Spleen (tissue), 11 donors: ENCODE measurements around the gene MYNN. TPM values are rescaled to one million over a fixed set of nuclear protein-coding genes. Genes with fewer than 3 reads are reported as not detected.

Experiments used
- DNase-seq: peaks from one replicate; pipeline ENCODE4 v3.0.0-alpha.2; 2020
- H3K27ac ChIP-seq, 8 donors: fragments of 200-600 bp; sonication (generic) in 7 of 8; 1 replicate in 4 of 8; 2 replicates in 4 of 8; pipeline versions ENCODE4 v1.5.0 to v1.8.0; 2016 to 2021; ENCODE audit warnings: inconsistent platforms in 4 of 8, mild to moderate bottlenecking in 4 of 8, moderate library complexity in 1 of 8
- H3K27me3 ChIP-seq, 7 donors: fragments of 200-600 bp; sonication (generic) in 6 of 7; replicated peaks in 1 of 7; 1 replicate in 4 of 7; 2 replicates in 3 of 7; pipeline versions ENCODE4 v1.5.0 to v1.8.0; 2016 to 2021; ENCODE audit warnings: inconsistent platforms in 3 of 7, mild to moderate bottlenecking in 1 of 7
- H3K36me3 ChIP-seq, 6 donors: fragments of 200-600 bp; sonication (generic) in 5 of 6; 1 replicate in 4 of 6; 2 replicates in 2 of 6; pipeline versions ENCODE4 v1.5.0 to v1.8.0; 2016 to 2021; ENCODE audit warnings: inconsistent platforms in 2 of 6
- H3K4me1 ChIP-seq, 6 donors: fragments of 200-600 bp; sonication (generic) in 5 of 6; 1 replicate in 3 of 6; 2 replicates in 3 of 6; pipeline versions ENCODE4 v1.5.0 to v1.8.0; 2016 to 2021; ENCODE audit warnings: inconsistent platforms in 3 of 6
- H3K4me3 ChIP-seq, 8 donors: fragments of 200-600 bp; sonication (generic) in 7 of 8; 1 replicate in 4 of 8; 2 replicates in 4 of 8; pipeline versions ENCODE4 v1.5.0 to v1.8.0; 2016 to 2021; ENCODE audit warnings: inconsistent platforms in 4 of 8, mild to moderate bottlenecking in 4 of 8, moderate library complexity in 2 of 8
- H3K9me3 ChIP-seq, 8 donors: fragments of 200-600 bp; sonication (generic) in 7 of 8; 1 replicate in 4 of 8; 2 replicates in 4 of 8; pipeline versions ENCODE4 v1.5.0 to v1.8.0; 2016 to 2021; ENCODE audit warnings: inconsistent platforms in 4 of 8
- CTCF ChIP-seq, 11 experiments: fragments of 200-600 bp in 7 of 11; fragments of 450-650 bp in 4 of 11; sonication (generic) in 4 of 11; IDR thresholded peaks in 8 of 11; conservative IDR thresholded peaks in 3 of 11; 1 replicate in 7 of 11; 2 replicates in 4 of 11; pipeline versions ENCODE4 v1.4.0 to v1.8.0; 2016 to 2021; ENCODE audit warnings: antibody characterized with exemption in 11 of 11, inconsistent platforms in 4 of 11, mild to moderate bottlenecking in 1 of 11
- POLR2A ChIP-seq, 3 donors: fragments of 450-650 bp; IDR thresholded peaks; one replicate each; pipeline ENCODE4 v1.5.1; 2017; ENCODE audit warnings: antibody characterized with exemption in 3 of 3, mild to moderate bottlenecking in 1 of 3
- POLR2AphosphoS5 ChIP-seq, 3 donors: sonication (generic); formaldehyde crosslinking; IDR thresholded peaks; one replicate each; pipeline ENCODE4 v1.5.1; 2017; ENCODE audit warnings: antibody characterized with exemption in 3 of 3
- WGBS, 5 donors: extraction: QIAGEN DNeasy Blood & Tissue Kit in 3 of 5; methylation state at CpG; one replicate each; pipeline versions ENCODE4 v1.1.5 to v1.1.7; 2013 to 2018; 5-methylcytosine and 5-hydroxymethylcytosine counted together
- intact Hi-C: fragments of 100-400 bp; cut with DNase I; formaldehyde crosslinking; loops from one replicate; pipeline ENCODE4 v1.15.0; 2023; ENCODE audit warnings: low total_unique reads
- polyA plus RNA-seq, 3 donors: library from polyadenylated mRNA; stranded (reverse); fragments of 200-250 nt; gene quantifications; one replicate each; pipeline ENCODE4 v1.2.1, GENCODE V29; 2013
- total RNA-seq, 7 donors: library from RNA; depleted of rRNA in 3 of 7; stranded (reverse); fragments of >200 nt in 3 of 7; fragmentation: NEBNext Ultra II Directional in 4 of 7; extraction: Animal tissue kit (Norgen Biotek cat#: 25700) in 4 of 7; gene quantifications; one replicate each; pipeline versions ENCODE4 v1.1.0 to v1.2.1, GENCODE V29; 2016 to 2021
- donor health status: healthy with polysubstance abuse.
- donor health status: DM: no; HTN: no; CAD: no; lungs with moderate emphysema.
- donor health status: DM: no; HTN: no; CAD: no.
- donor health status: Bipolar disorder and iron deficiency.
- donor health status: healthy.
- donor health status: DM: no; HTN: no; CAD: no.
- donor health status: DM: yes; HTN: yes; CAD: no.

The MYNN gene
- total and polyA plus RNA-seq, 10 donors: 8.3 to 21.8 (median 16.0) TPM

DNA sequence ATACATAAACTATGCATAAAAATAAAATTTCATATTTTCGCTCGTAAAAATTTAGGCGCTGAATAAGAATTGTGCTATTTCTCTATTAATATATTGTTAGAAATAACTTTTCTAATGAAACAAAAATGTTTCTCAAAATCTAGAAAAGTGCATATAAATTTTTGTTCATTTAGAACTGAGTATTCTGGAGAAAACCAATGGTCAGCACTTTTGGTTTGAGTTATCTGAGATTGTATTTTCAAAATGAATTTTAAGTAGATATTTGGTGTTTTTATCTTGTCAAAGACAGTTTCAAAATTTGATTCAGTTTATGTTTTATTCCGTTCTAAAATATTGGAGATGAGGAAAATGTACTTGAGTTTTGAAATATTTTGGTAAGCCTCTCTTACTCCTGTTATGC, 13.9 kb downstream of the MYNN start:
- 96 to 99% (median 97%) methylated on average over 4 of the region's 4 CpGs for WGBS, 5 donors
- Histone ChIP-seq H3K4me1 (peaks cover 0 to 1% (median 0%) of the 10 kb centered on the region in 6 donors), H3K9me3 (no peaks in the 10 kb centered on the region), H3K36me3 (peaks cover 0 to 94% (median 62%) of the 10 kb centered on the region in 6 donors), H3K4me3 (no peak overlapping the region), H3K27ac (no peak overlapping the region), H3K27me3 (no peaks in the 10 kb centered on the region)
- DNase-seq: no peak
- TF ChIP-seq CTCF (IDR thresholded peaks at IDR 0.05 in 8 of 11, conservative IDR thresholded peaks at IDR 0.05 in 3 of 11) (no peak), POLR2AphosphoS5 (IDR thresholded peaks at IDR 0.05) (no peak), POLR2A (IDR thresholded peaks at IDR 0.05) (no peak)
- intact Hi-C loops: no loop called here

- Histone ChIP-seq H3K9me3 (no peaks in the 10 kb centered on the region), H3K27me3 (no peaks in the 10 kb centered on the region), H3K36me3 (peaks cover 0 to 94% (median 59%) of the 10 kb centered on the region in 6 donors), H3K4me3 (no peak overlapping the region), H3K27ac (no peak overlapping the region), H3K4me1 (no peaks in the 10 kb centered on the region)
- intact Hi-C loops: no loop called here
- no peak for DNase-seq
- TF ChIP-seq CTCF (IDR thresholded peaks at IDR 0.05 in 8 of 11, conservative IDR thresholded peaks at IDR 0.05 in 3 of 11): no peak
- TF ChIP-seq POLR2A (IDR thresholded peaks at IDR 0.05): no peak
- no peak for TF ChIP-seq POLR2AphosphoS5 (IDR thresholded peaks at IDR 0.05)
- 55 to 87% (median 66%) methylated on average over 1 of the region's 1 CpG for WGBS, 5 donors
Observed at GRCh38 chr3:169787791-169788190, 14.6 kb downstream of the MYNN start.

- intact Hi-C loops: no loop called here
- no peaks in the 10 kb centered on the region for H3K4me1 ChIP-seq
- no peak overlapping the region for H3K27ac ChIP-seq
- H3K4me3 ChIP-seq: no peak overlapping the region
- peaks cover 0 to 78% (median 39%) of the 10 kb centered on the region in 6 donors for H3K36me3 ChIP-seq
- H3K9me3 ChIP-seq: no peaks in the 10 kb centered on the region
- TF ChIP-seq POLR2A (IDR thresholded peaks at IDR 0.05) (no peak), CTCF (IDR thresholded peaks at IDR 0.05 in 8 of 11, conservative IDR thresholded peaks at IDR 0.05 in 3 of 11) (no peak), POLR2AphosphoS5 (IDR thresholded peaks at IDR 0.05) (no peak)
- no peaks in the 10 kb centered on the region for H3K27me3 ChIP-seq
- DNase-seq: no peak
Observed at GRCh38 chr3:169790219-169790618, 17.0 kb downstream of the MYNN start.

- intact Hi-C loops: no loop called here
- no peak overlapping the region for H3K4me3 ChIP-seq
- no peaks in the 10 kb centered on the region for H3K9me3 ChIP-seq
- no peaks in the 10 kb centered on the region for H3K27me3 ChIP-seq
- DNase-seq: no peak
- TF ChIP-seq POLR2A (IDR thresholded peaks at IDR 0.05) (no peak), POLR2AphosphoS5 (IDR thresholded peaks at IDR 0.05) (no peak), CTCF (IDR thresholded peaks at IDR 0.05 in 8 of 11, conservative IDR thresholded peaks at IDR 0.05 in 3 of 11) (no peak)
- WGBS, 5 donors: 83 to 93% (median 90%) methylated on average over 4 of the region's 4 CpGs
- H3K4me1 ChIP-seq: no peaks in the 10 kb centered on the region
- H3K36me3 ChIP-seq: peaks cover 0 to 72% (median 33%) of the 10 kb centered on the region in 6 donors
- no peak overlapping the region for H3K27ac ChIP-seq
Observed at GRCh38 chr3:169790687-169791429, 17.7 kb downstream of the MYNN start.
